ENCODE results near the gene KARS1.

The KARS1 gene

GRCh38 chr16:75588716-75589115 lies 58.7 kb downstream of the KARS1 start:
- no peaks in the 10 kb centered on the region for H3K4me1 ChIP-seq (ENCODE audit: control insufficient read depth in 1 of 2, insufficient read depth in 2 of 2, low read length in 2 of 2)
- no peak overlapping the region for H3K27ac ChIP-seq (ENCODE audit: low read depth, low read length)
- no peaks in the 10 kb centered on the region for H3K27me3 ChIP-seq (ENCODE audit: control insufficient read depth in 1 of 2, insufficient read depth in 2 of 2, low read length in 2 of 2)
- no peaks in the 10 kb centered on the region for H3K9me3 ChIP-seq (ENCODE audit: control insufficient read depth in 1 of 2, low read length in 2 of 2)
- peaks cover 0 to under 1% of the 10 kb centered on the region in 2 donors for H3K36me3 ChIP-seq (ENCODE audit: control insufficient read depth in 1 of 2, insufficient read depth in 2 of 2, low read length in 2 of 2)
- no peak overlapping the region for H3K9ac ChIP-seq (ENCODE audit: low read depth in 1 of 2, low read length in 2 of 2)
- H3K4me3 ChIP-seq (ENCODE audit: low read depth in 1 of 2, low read length in 2 of 2), result no peak overlapping the region

- H3K9ac ChIP-seq (ENCODE audit: low read depth in 1 of 2, low read length in 2 of 2), result no peak overlapping the region
- no peak overlapping the region for H3K27ac ChIP-seq (ENCODE audit: low read depth, low read length)
- peaks cover 1 to 7% of the 10 kb centered on the region in 2 donors for H3K36me3 ChIP-seq (ENCODE audit: control insufficient read depth in 1 of 2, insufficient read depth in 2 of 2, low read length in 2 of 2)
- H3K4me1 ChIP-seq (ENCODE audit: control insufficient read depth in 1 of 2, insufficient read depth in 2 of 2, low read length in 2 of 2), result no peaks in the 10 kb centered on the region
- no peak overlapping the region for H3K4me3 ChIP-seq (ENCODE audit: low read depth in 1 of 2, low read length in 2 of 2)
- no peaks in the 10 kb centered on the region for H3K9me3 ChIP-seq (ENCODE audit: control insufficient read depth in 1 of 2, low read length in 2 of 2)
- H3K27me3 ChIP-seq (ENCODE audit: control insufficient read depth in 1 of 2, insufficient read depth in 2 of 2, low read length in 2 of 2), result no peaks in the 10 kb centered on the region
Observed at GRCh38 chr16:75584108-75584507, 63.4 kb downstream of the KARS1 start.

- Histone ChIP-seq H3K9ac (ENCODE audit: low read depth in 1 of 2, low read length in 2 of 2) (no peak overlapping the region), H3K9me3 (ENCODE audit: control insufficient read depth in 1 of 2, low read length in 2 of 2) (no peaks in the 10 kb centered on the region), H3K27me3 (ENCODE audit: control insufficient read depth in 1 of 2, insufficient read depth in 2 of 2, low read length in 2 of 2) (no peaks in the 10 kb centered on the region), H3K4me3 (ENCODE audit: low read depth in 1 of 2, low read length in 2 of 2) (no peak overlapping the region), H3K4me1 (ENCODE audit: control insufficient read depth in 1 of 2, insufficient read depth in 2 of 2, low read length in 2 of 2) (peaks cover 0 to 3% of the 10 kb centered on the region in 2 donors), H3K36me3 (ENCODE audit: control insufficient read depth in 1 of 2, insufficient read depth in 2 of 2, low read length in 2 of 2) (peaks cover 32 to 43% of the 10 kb centered on the region in 2 donors), H3K27ac (ENCODE audit: low read depth, low read length) (no peak overlapping the region)
Observed at GRCh38 chr16:75579281-75579834, 68.1 kb downstream of the KARS1 start.

- Histone ChIP-seq H3K4me1 (ENCODE audit: control insufficient read depth in 1 of 2, insufficient read depth in 2 of 2, low read length in 2 of 2) (peaks cover 0 to 3% of the 10 kb centered on the region in 2 donors), H3K9me3 (ENCODE audit: control insufficient read depth in 1 of 2, low read length in 2 of 2) (no peaks in the 10 kb centered on the region), H3K27me3 (ENCODE audit: control insufficient read depth in 1 of 2, insufficient read depth in 2 of 2, low read length in 2 of 2) (no peaks in the 10 kb centered on the region), H3K27ac (ENCODE audit: low read depth, low read length) (no peak overlapping the region), H3K36me3 (ENCODE audit: control insufficient read depth in 1 of 2, insufficient read depth in 2 of 2, low read length in 2 of 2) (peaks cover 36 to 50% of the 10 kb centered on the region in 2 donors), H3K9ac (ENCODE audit: low read depth in 1 of 2, low read length in 2 of 2) (no peak overlapping the region), H3K4me3 (ENCODE audit: low read depth in 1 of 2, low read length in 2 of 2) (no peak overlapping the region)
Observed at GRCh38 chr16:75578725-75579124, 68.7 kb downstream of the KARS1 start.

- peaks cover 41 to 55% of the 10 kb centered on the region in 2 donors for H3K36me3 ChIP-seq (ENCODE audit: control insufficient read depth in 1 of 2, insufficient read depth in 2 of 2, low read length in 2 of 2)
- no peak overlapping the region for H3K9ac ChIP-seq (ENCODE audit: low read depth in 1 of 2, low read length in 2 of 2)
- no peaks in the 10 kb centered on the region for H3K9me3 ChIP-seq (ENCODE audit: control insufficient read depth in 1 of 2, low read length in 2 of 2)
- H3K27me3 ChIP-seq (ENCODE audit: control insufficient read depth in 1 of 2, insufficient read depth in 2 of 2, low read length in 2 of 2), result no peaks in the 10 kb centered on the region
- H3K27ac ChIP-seq (ENCODE audit: low read depth, low read length), result no peak overlapping the region
- H3K4me1 ChIP-seq (ENCODE audit: control insufficient read depth in 1 of 2, insufficient read depth in 2 of 2, low read length in 2 of 2), result peaks cover 3 to 8% of the 10 kb centered on the region in 2 donors
- no peak overlapping the region for H3K4me3 ChIP-seq (ENCODE audit: low read depth in 1 of 2, low read length in 2 of 2)
Observed at GRCh38 chr16:75578212-75578611, 69.3 kb downstream of the KARS1 start.

All from duodenal mucosa (tissue), 2 donors.